HL-60/S4 treated with phorbol 12-myristate 13-acetate at 8.2 ng/mL for 4 days and 3 days (cell line): Measurements from ENCODE around the gene GSAP.
"Not testable (repeated sequence)": the region's sequence is repeated elsewhere in the genome, so short reads cannot be mapped to it uniquely, and the experiment has no call there.

ENCODE experiments used
- in situ Hi-C: fragments of 300-500 bp; cut with MboI; formaldehyde crosslinking; loops from 2 replicates; pipeline ENCODE4 v1.15.0; 2022; ENCODE audit warnings: low sequenced_read_pairs

GSAP gene

GRCh38 chr7:77360969-77361368 is 55.2 kb downstream of the GSAP start:
- in situ Hi-C loops, result no loop called here

DNA sequence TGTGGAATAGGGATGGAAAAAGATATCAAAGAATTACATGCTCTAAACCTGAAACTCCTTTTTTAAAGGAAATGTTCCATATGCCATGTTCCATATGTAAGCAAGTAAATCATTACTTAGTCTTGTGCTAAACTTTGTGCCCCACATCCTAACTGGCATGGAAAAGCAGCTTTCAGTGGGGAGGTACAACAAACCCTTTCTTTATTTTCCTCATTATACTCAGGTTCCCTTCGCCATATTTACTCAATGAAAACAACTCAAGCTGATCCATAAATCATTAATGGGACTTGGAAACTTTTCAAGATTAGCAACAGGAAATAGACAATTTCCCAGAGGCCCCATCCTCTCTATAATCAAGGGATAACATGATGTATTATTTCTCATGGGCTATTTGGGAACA is 56.0 kb downstream of the GSAP start:
- in situ Hi-C loops, result no loop called here

GRCh38 chr7:77359599-77359998 is 56.5 kb downstream of the GSAP start:
- in situ Hi-C loops, result no loop called here

DNA sequence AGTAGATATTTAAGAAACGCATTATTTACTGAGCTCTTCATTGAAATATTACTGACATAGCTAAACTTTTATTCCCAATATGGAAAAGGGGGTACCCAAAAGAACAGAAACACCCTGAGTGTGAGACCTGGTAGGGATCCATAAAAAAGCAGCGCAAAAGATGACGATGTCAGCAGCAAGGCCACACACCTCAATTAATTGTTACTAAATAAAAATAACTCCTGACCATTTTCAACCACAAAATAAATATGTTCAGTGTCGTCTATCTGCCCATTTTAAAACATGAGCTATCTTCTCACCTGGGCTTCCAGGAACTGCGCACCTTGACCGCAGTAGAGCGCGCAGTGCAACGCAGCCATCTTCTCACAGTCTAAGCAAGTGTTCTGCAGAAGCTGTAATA is 61.2 kb downstream of the GSAP start:
- in situ Hi-C loops, result no loop called here

DNA sequence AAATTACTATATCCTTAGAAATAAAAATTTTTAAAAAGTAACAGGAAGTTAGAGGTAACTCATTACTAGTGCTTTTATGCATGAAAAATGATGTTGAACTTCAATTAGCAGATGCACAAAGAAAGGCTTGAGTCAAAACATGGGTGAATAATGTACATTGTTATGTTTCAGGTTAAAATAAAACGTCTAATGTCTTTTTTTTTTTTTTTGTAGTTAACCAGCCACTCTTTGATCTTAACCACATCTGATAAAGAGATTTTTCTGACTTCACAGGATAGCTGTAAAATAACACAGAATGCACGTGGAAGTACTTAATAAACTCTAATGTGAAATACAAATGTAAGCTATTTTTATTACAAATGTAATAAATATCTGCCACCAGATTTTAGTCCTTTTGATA is 61.7 kb downstream of the GSAP start:
- in situ Hi-C loops, result no loop called here

- in situ Hi-C loops, result no loop called here
Observed at GRCh38 chr7:77353911-77354310, 62.2 kb downstream of the GSAP start.

DNA sequence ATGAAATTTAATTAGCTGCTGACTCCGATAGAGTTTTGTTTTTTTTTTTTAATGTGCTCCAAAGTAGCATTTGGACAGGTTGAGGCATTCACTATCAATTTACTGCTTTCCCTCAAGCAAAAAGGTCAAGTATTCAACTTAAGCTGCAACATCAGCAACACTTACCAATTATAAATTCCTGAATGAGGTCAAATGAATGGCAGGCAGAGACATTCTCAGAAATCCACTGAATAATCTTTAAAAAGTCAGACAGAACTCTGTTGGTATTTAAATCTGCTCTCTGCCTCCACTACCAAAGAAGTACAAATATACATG is 62.8 kb downstream of the GSAP start:
- in situ Hi-C loops, result no loop called here

GRCh38 chr7:77352665-77353406 is 63.3 kb downstream of the GSAP start:
- in situ Hi-C loops, result no loop called here

DNA sequence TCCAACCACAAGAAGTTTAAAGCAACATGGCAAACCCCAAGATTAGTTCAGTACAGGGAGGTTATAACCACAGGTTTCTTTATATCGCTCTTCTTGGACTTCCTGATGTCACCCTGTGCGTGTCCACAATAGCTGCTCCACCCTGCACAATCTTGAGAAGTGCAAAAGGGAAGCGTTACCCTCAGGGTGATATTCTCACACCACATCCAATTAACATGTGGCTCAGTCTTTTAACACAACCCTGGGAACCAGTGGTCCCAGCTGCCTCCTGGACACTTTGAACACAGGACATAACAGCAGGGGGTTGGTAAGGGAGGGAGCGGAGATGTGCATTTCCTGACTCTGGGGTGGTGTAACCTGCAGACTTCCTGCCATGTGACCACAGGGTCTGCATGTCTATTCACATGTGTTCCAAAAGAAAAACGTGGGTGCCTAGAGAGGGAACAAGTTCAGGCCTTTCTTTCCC is 64.6 kb downstream of the GSAP start:
- in situ Hi-C loops, result no loop called here

- in situ Hi-C loops, result no loop called here
Observed at GRCh38 chr7:77349141-77349540, 67.0 kb downstream of the GSAP start.

DNA sequence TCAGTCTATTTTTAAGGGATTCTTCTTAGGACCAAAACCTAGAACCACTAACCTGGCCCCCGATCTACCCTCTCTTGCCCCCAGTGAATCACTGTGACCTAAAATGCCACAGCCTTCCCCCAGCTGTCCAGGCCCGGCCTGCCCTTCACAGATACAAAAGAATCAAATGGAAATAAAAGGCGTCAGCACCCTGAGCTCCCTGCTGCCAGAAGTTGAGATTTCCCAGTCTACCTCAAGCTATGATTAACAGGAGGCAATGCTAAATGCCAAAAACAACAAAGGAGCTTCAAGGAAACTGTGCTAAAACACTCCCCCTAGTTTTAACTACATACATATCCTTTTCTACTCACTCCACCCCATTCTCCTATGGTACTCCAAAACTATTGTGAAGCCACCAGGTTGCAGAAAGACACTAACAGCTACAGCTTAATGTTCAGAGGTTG is 67.8 kb downstream of the GSAP start:
- in situ Hi-C loops, result no loop called here

GRCh38 chr7:77346441-77346840 is 69.7 kb downstream of the GSAP start:
- in situ Hi-C loops, result no loop called here

- in situ Hi-C loops, result not testable (repeated sequence)
Observed at GRCh38 chr7:77345426-77345825, 70.7 kb downstream of the GSAP start.

DNA sequence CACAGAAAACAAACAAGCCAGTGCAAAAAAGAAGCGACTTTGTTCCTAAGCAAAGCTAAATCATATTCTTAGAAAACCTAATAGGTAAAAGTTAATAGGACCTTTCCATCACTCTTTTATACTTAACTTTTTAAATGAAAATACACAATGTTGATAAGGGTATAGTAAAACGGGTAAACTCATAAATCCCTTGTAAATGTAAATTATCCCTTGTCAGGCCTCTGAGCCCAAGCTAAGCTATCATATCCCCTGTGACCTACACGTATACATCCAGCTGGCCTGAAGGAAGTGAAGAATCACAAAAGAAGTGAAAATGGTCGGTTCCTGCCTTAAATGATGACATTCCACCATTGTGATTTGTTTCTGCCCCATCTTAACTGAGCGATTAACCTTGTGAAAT is 76.4 kb downstream of the GSAP start:
- in situ Hi-C loops, result no loop called here

DNA sequence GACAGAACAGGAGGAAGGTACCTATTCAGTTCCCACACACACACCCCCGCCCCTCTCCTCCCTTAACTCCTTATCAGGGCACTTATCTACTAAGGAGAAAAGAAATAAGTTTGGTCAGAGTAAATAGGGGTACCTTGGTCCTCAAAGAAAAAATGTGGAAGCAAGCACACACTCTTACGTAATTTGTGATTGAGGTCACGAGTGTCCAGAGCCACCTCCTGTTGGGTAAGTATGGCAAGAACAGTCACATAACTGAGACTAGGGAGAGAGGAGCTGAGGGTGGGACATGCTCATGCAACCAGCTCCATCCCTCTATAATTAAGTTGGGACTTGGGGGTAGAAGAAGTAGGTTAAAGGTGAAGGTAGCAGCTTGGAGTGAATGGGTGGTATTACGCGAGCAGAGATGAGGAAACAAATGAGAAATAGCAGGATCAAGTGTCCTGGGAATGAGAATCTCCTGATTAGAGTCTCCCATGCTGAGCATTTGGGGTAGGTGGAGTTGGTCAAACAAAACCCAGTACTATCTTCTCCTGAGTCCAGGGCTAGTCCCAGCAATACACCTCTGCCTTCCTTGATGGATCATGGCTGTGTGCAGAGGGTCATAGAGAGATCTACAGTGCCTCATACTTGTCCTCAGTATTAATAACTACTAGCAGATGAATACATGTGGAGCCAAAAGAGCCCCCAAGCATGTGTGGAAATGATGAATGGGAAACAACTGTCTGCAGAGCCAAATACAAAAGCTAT is 77.1 kb downstream of the GSAP start:
- in situ Hi-C loops, result no loop called here

GRCh38 chr7:77338260-77338659 is 77.9 kb downstream of the GSAP start:
- in situ Hi-C loops, result no loop called here

DNA sequence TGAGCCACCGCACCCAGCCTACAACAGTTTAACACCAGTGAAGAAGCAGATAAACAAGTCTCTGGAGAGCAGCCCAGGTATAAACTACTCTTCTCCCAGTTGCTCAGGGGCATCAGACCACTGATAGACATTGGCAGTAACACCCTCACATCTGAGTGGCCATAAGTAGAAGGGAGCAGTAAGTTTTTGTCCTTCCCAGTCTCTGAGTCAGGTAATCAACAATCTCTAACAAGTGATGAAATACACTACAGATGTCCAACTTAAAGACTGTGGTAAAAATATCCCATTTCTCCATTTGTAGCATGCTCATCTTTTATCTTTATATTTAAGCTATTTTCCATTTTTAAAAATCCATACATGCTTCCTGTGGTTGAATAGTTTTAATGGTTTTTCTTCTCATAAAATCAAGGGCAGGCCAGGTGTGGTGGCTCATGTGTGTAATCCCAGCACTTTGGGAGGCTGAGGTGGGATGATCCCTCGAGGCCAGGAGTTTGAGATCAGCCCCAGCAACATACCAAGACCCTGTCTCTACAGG is 78.6 kb downstream of the GSAP start:
- in situ Hi-C loops, result no loop called here

- in situ Hi-C loops, result no loop called here
Observed at GRCh38 chr7:77335581-77335980, 80.6 kb downstream of the GSAP start.

DNA sequence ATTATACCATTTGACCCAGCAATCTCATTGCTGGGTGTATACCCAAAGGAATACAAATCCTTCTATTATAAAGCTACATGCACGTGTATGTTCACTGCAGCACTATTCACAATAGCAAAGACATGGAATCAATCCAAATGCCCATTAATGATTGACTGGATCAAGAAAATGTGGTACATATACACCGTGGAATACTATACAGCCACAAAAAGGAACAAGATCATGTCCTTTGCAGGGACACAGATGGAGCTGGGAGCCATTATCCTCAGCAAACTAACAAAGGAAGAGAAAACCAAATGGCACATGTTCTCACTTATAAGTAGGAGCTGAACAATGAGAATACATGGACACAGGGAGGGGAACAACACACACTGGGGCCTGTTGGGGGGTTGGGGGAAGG is 82.1 kb downstream of the GSAP start:
- in situ Hi-C loops, result loop anchor here (5.0 kb wide), 1 partner anchor 87 kb away; no protein-coding TSS in a partner anchor

DNA sequence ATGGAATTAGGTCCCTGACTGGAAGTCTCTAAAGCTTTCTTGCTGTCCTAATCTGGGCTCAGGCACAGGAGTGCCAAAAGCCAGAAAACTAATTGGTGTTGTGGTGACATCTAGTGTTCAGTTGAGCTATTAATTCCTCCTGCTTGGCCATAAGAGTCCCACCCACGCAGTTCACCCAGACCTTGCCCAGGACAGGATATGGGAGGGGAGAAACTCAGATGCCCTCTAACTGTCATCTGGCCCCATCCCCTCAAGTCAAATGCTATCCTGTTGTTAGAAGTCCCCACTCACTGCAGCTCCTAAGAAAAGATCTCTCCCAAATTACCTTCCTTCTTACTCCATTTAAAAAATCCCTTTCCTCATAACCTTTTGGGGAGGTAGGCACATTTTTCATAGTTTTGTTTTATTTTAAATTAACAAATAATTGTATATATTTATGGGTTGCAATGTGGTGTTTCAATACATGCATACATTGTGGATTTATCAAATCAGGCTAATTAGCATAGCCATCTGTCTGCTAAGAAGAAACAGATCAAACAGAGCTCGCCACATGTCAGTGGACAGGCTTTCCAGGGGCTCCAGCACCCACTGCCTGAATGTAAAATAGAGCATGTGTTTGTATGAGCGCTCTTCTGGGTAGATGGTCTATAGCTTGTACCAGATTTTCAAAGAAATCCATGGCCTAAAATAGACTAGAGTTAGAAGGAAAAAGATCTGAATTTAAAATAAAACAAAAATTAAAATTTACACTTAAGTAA is 84.0 kb downstream of the GSAP start:
- in situ Hi-C loops, result loop anchor here (5.0 kb wide), 1 partner anchor 85 kb away; no protein-coding TSS in a partner anchor

GRCh38 chr7:77330169-77330882 is 85.8 kb downstream of the GSAP start:
- in situ Hi-C loops, result loop anchor here (5.0 kb wide), 1 partner anchor 83 kb away; no protein-coding TSS in a partner anchor
